Pulmonary artery endothelial cell (primary cell): Measurements from ENCODE around the gene ZNF700. TPM values are rescaled to one million over a fixed set of nuclear protein-coding genes. Genes with fewer than 3 reads are reported as not detected.
"Not testable (repeated sequence)": the region's sequence is repeated elsewhere in the genome, so short reads cannot be mapped to it uniquely, and the experiment has no call there.

ENCODE experiments used
- DNase-seq: peaks from one replicate; pipeline ENCODE4 v3.0.0-alpha.2; 2011; ENCODE audit warnings: low read depth, low spot score
- total RNA-seq: library from RNA; depleted of rRNA; stranded (reverse); fragments of >200 nt; gene quantifications from 2 replicates; pipeline ENCODE4 v1.2.3, GENCODE V29; 2014

ZNF700 gene
- total RNA-seq, 1 donor from 2014 or later, result 5.8 TPM

- peak; percentile 67 for DNase-seq
Observed at GRCh38 chr19:11987405-11988281, 62.7 kb downstream of the ZNF700 start.

DNA sequence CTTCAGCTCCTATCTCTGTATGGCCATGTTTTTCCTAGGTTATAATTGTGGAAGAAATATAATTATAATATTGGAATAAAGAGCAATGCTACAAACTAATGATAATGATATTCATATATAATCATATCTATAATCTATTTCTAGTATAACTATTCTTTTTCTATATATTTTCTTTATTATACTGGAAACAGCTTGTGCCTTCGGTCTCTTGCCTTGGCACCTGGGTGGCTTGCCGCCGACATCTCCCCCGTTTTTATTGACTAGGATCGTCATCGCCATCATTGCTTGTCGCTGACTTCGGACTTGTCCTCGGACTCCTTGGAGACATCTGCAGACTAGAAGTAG is 64.2 kb downstream of the ZNF700 start:
- DNase-seq, result no peak

DNA sequence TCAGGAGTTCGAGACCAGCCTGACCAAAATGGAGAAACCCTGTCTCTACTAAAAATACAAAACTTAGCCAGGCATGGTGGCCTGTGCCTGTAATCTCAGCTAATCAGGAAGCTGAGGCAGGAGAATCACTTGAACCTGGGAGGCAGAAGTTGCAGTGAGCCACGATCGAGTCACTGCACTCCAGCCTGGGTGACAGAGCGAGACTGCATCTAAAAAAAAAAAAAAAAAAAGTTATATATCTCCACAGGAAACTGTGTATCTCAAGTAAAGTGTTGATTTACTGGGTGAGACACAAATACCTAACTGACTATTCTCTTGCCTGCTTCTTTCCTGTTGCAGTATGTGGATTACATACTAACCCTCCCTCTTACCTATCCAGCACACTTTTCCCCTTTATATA is 67.0 kb downstream of the ZNF700 start:
- DNase-seq, result not testable (repeated sequence)

- DNase-seq, result no peak
Observed at GRCh38 chr19:11995174-11995573, 70.3 kb downstream of the ZNF700 start.

Other genes starting within 250 kb of the ZNF700 start
- 5.1 and 10.2 TPM in 2 replicates for gene ZNF823, start 186.2 kb upstream of the ZNF700 start, total RNA-seq
- 8.2 and 8.9 TPM in 2 replicates for gene ZNF441, start 158.1 kb upstream of the ZNF700 start, total RNA-seq
- gene ZNF491, start 126.6 kb upstream of the ZNF700 start, total RNA-seq, result 0.86 and 1.7 TPM in 2 replicates
- gene ZNF440, start 110.8 kb upstream of the ZNF700 start, total RNA-seq, result 6.3 and 10.5 TPM in 2 replicates
- 0.26 and 4.5 TPM in 2 replicates for gene ZNF439, start 76.4 kb upstream of the ZNF700 start, total RNA-seq
- gene ZNF69, start 37.3 kb upstream of the ZNF700 start, total RNA-seq, result 1.1 and 11.1 TPM in 2 replicates
- gene ZNF763, start 39.9 kb downstream of the ZNF700 start, total RNA-seq, result 0.40 and 1.9 TPM in 2 replicates
- gene ZNF433, start 110.6 kb downstream of the ZNF700 start, total RNA-seq, result 2.4 and 2.6 TPM in 2 replicates
- gene ZNF878, start 127.9 kb downstream of the ZNF700 start, total RNA-seq, result 0.26 and 0.56 TPM in 2 replicates
- gene ZNF844, start 139.6 kb downstream of the ZNF700 start, total RNA-seq, result 2.8 and 4.9 TPM in 2 replicates
- 2.7 and 3.7 TPM in 2 replicates for gene ZNF20, start 215.2 kb downstream of the ZNF700 start, total RNA-seq
- 11.1 and 12.9 TPM in 2 replicates for gene ZNF625, start 231.6 kb downstream of the ZNF700 start, total RNA-seq
- 5.5 and 6.2 TPM in 2 replicates for gene ZNF136, start 238.0 kb downstream of the ZNF700 start, total RNA-seq